Activated CD4-positive, alpha-beta T cell treated with anti-CD3 and anti-CD28 coated beads, Interleukin-2, amount 50 U/mL, for 1 hour (primary cell): Measurements from ENCODE around the gene PUM2.

Source experiments
- DNase-seq: peaks from one replicate; pipeline ENCODE4 v3.0.0-alpha.2; 2020

Gene PUM2

DNA sequence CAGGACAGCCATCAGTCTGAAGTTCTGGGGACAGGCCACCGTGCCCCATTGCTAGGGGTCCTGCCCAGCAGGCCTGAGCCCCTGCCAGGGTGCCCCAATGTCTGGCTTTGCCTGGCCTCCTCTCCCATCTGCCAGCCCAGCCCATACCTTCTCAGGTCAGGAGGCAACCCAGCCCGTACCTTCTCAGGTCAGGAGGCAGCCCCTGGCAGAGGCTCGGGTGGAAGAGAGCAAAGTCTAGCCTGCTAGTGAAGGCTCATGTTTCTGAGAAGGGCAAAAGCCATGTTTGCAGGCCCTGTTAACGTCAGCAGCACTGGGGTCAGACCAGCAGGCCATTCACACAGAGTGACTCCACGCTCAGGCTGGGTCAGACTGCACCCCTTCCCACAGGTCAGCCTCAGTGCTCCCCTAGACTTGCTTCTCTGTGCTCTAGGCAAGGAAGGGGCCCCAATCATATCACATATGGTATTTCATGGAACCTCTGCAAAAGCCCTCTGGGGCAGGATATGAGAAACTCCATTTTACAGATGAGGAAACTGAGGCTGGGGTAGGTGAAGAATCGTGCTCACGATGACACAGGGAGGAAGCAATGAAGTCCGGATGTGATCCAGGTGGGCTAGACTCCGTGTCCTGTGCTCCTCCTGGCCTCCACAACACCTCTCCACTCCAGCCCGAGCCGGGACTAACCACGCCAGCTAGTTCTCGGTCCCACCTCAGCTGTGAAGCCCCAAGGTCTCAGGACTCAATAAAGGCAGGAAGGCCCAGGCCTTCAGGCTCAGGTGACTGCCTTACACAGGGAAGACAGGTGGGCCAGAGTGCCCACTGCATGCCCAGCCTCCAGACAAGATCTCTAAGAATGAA is 135.2 kb downstream of the PUM2 start:
- no peak for DNase-seq

DNA sequence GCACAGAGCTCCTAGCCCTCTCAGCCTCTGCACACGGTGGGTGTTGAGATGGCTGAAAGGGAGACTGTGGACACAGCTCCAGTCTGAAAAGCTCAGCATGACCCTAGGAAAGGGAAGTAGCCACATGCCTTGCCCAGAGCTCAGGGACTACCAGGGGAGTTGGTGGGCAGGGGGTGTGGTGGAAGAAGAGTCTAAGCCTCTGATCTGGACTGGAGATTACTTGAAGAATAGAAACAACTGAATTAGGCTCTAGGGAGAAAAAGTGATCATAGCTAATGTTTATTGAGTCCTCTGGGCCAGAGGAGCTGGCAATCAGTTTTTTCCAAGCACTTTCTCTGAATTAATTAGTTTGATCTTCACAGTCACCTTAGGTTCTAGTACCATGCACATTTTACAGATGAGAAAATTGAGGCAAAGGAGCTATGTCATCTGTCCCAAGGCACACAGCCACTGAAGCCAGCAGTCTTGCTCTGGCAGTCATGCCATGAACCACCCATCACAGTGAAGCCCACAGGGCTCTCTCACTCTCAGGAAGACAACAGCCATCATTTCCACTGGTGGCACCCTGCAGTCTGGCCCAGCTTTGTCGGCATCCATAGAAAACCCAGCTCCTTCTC is 136.0 kb downstream of the PUM2 start:
- DNase-seq = no peak

DNA sequence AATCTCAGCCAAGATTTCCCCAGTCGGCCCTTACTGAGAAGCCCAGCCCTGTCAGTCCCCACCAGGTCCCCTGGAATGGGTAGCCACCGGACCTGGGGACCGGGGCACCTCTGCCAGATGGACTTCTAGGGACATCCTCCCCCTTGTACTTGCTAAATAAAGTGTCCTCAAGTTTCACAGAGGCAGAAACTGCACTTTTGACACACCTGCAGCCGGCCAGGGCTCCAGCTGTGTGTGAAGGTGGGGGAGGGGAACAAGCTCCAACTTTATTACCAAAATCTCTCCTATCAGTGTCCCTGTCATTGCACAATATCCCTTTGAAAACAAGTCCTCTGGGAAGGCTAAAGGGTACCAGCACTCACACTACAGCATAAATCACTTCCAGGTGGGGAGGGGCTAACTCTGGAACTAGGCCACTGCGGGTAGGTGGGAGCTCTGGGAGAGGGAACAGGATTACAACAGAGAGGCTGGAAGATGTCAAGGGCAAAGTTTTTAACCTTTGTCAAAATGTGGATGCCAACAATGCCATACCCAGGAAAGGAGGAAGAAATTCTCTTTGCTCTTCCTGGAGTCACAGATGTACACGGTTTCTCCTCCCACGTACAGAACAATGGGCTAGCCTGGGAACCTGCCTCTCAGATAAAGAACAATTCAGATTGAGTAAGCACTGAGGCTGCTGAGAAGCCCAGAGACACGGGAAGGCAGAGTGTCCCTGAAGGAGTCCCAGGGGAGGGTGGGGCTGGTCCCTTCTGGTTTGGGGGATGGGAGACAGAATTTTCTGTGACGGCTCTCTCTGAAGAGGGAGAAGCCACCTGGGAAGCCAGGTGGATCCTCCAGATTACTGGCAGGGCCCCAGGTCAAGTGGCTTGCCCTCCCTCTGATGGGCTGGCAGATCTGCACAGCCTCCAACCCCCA is 136.7 kb downstream of the PUM2 start:
- DNase-seq = no peak

DNA sequence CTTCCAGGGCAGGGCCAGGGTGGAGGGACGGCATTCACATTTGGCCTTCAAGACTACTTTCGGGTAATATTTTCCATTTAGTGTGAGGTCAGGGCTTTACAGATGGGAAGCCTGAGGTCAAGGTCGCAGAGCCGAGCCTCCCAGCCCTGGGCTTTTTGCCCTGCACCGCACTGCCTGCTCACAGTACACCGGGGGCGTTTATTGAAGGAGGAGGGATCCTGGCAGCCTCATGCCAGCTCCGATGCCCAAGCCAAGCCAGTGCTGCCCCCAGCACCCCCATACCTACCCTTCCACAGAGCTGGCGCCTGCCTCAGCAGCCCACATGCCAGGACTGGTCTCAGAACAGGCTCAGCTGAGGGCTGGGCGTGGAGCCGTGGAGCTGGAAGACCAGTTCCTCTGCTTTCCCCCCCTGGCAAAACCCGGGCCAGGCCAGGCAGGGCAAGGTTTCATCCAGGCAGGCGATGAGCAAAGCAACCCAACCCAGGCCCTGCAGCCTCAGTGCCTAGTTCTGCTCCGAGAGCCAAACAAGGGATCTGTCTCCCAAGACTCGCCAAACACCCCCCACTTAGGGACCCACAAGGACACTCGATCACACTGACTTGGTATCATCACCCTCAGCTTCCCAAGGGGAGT is 137.7 kb downstream of the PUM2 start:
- DNase-seq = no peak

DNA sequence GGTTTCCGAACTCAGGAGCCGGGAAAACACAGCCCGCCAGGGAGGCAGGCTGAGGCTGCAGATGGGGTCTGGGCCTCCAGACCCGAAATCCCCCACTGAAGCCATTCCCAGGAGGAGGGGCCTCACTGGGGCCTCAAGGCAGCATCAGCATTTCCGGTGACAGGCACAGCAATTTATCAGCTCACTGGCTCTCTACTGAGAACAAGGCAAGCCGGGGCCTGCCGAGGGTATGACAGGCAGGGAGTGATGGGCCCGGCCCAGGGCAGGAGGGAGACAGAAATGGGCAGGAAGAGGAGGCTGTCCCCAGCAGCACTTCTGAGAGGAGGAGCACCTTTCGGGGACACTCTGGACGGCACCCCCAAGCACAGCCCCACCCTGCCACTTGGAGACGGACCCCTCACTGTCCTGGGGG is 138.2 kb downstream of the PUM2 start:
- DNase-seq = no peak

DNA sequence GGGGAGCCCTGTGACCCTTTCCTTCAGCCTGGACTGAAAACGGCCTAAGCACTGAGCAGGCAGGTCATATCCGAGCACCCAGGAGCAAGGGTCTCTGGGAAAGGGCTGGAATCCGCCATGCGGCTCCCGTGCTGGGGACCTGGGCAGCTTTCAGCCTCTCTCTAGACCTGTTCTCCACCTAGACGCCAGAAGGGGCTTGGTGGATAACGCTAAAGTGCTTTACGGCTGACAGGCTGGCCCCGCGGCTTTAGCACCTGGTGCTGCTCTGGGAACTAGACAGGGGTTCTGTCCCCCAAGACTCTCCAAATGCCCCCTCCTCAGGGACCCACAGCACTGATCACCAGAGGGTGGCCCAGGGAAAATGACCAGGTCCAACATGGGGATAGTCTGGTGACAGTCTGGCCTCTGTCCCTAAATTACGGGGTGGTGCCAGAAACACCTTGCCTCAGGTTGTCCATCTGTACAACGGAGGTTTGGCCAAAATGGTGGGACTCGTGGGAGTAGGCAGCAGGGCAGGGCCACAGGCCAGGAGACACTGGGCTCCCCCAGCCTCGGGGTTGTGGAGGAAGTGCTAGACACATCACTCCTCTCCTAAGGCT is 138.7 kb downstream of the PUM2 start:
- no peak for DNase-seq

DNA sequence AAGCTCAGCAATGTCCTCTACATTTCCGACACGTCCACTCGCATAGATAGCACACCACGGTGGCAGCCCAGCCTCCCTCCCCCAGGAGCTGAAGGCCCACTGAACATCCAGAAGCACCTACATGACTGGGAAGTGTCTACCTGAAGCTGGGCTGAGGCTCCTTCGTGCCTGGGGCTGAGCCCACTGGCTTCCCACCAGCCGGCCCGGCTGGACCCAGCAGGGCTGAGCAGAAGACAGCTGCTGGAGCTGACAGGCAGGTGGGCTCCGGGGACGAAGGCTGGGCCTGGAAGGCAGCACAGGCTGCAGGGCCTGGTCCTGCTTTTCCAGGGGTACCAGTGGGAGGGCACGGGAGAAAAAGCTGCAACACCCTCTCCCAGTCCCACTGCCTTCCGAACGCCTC is 139.2 kb downstream of the PUM2 start:
- no peak for DNase-seq

DNA sequence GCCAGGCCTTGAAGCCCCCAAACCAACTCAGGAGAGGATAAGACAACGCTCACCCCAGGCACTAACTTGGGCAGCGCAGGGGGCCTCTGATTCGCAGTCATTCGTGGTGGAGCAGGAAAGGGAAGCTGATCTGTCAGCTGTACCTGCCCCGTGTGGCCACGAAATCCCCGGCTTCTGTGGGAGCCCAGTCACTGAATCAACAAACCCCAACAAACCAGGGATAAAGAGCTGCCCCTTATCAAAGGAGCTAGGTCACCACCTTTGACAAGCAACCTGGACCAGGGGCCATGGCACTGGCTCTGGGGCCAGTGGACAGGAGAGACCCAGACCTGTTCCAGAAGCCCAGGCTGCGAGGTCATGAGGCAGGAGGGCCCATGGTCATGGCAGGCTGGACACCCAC is 140.2 kb downstream of the PUM2 start:
- DNase-seq = no peak

DNA sequence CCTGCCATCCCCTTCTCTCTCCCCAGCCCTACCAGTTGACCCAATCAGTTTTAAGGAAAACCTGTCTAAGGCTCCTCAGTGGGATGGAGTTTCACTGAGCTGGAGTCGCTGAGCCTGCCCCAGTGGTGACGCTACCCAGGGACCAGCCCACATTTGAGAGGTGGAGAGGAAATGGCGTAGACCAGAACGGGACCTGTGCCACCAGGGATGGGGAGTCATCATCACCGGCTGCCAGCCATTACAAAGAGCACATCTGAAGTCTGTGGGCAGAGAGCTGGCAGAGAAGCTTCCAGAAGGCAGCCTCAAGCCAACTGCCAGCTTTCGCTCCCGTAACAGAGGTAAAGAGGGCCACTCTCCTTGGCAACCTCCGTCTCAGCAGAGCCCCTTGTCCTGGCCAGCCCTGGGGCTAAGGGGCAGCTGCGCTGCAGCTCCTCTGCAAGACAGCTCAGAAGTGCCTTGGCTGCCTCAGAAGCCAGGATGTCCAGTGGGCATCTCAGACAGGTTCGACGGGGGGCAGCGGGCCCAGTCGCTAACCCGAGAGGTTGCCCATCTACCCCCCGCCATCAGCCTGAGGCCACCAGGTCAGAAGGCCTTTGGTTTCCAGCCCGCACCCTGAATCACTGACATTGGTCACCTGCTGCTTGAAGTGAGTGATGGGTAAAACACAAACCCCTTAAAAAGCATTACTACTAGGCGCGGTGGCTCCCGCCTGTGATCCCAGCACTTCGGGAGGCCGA is 141.1 kb downstream of the PUM2 start:
- DNase-seq = no peak

DNA sequence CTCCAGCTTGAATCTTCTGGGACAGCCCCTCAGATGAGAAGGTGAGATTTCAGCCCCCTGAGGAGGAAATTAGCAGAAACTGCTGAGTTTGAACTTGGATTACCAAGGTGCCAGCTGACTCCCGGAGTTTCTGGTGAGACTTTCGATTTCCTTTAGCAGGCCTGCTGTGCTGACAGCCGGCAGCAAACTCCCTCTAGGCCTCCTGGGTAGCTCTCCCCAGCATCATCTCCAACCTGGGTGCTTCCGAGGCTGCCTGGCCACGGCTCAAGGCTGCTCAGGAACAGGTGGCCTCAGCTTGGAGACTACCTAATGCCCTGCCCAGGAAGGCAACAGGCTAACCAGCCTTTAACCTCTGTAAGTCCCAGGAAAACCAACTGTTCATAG is 142.2 kb downstream of the PUM2 start:
- DNase-seq = no peak

DNA sequence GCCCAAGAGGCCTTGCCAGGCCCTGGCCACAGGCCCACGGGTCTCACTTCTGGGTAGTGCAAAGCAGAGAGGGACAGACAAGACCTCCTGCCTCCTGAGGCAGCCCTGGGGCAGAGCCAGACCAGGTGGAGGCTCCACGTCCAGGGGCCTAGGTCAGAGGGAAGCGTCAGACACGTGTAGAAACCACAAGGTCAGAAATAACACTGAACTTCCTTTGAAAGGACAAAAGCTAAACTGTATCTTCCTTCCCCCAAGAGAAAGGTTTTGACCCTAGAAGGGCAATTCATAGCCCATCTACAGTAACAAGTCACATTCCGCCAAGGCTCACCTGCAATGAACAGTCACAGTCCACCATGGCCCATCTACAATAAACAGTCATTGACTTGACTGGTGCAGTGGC is 143.6 kb downstream of the PUM2 start:
- no peak for DNase-seq

DNA sequence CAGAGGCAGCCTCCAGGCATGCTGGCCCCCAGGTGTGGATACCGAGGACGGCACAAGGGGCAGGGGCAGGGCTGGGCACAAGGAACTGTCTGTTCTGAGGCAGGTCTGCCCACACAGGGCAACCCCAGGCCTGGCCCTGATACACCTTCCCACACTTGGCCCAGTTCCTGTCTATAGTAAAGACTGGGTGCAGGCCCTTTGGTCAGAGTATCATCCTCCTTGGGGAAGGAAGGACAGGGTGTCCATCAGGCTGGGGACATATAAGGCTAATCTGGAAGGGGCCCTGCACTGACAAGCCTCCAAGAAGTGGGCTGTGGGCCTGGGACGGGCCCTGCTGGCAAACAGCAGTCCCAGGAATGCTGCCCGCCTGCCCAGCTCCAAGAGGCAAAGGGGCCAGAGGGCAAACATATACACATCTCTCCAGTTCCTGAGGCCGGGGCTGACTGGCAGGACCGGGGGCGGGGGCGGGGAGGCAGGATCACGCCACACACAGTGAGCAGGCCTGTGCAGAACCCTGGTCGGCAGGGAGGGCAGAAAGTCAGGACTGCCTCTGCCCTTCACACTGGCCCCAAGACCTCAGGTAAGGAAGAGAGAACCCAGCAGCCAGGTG is 144.6 kb downstream of the PUM2 start:
- DNase-seq = no peak

DNA sequence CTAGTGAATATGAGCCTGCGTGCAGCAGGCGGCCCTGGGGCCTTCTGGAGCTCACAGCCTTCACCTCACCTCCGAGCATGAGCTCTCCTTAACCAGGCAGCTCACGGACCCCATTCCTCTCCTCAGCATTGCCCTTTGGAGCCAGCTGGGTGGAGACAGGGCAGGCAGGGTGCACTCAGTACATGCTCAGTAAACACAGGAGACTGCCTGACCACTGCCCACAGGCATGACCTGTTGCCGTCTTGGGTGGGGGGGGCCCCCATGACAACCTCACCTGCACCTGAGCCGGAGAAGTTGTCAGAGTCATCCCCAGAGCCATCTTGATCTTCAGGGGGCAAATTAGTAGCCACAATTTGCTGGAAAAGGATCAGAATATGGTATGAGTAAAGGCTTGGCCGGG is 145.6 kb downstream of the PUM2 start:
- no peak for DNase-seq

DNA sequence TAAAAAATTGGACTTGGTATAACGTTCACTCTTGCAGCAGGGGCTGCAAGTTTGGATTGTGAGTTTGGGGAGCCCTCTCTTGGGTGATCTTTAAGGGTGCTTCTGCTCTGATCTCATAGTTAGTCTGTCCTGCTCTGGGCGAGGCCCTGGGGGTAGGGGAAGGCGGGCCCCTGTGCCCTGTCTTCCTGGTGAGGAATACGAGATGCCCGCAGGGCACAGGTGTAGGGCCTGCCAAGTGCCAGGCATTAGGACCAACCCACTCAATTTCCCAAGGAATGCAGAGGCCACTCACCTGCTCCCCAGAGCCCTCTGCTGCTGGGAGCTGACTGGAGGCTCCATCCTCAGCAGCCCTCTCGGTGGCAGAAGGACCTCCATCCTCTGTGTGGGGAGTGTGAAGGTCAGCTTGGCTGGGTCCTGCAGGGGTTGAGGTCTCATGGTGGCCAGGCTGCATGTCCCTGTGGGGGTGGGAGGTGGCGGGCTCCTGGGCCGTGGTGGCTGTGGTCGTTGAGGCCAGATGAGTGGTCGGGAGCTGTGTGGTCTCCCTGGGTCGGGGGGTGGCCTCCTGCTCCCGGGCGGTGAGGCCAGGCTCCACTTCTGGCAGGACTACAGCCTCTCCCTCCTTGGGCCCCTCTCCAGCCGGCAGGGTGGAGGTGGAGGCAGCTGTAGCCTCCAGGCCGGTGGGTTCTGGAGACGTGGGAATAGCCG is 147.0 kb downstream of the PUM2 start:
- no peak for DNase-seq

DNA sequence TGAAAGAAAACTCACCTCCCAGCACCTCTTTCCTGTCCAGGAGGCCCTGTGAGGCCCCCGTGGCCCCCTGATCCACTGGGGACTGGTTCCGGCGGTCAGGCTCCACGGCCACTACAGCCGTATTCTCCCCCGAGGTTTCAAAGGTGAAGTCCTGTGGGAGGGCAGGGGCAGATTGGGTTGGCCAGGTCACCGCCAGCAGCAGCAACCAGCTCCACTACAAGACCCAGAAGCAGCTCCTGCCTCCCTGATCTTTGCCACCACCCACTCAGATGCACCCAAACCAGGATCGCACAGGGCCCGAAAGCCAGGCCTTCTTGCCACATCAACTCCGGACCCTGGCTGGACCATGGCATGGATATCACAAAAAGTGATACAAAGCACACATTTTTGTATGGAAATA is 147.6 kb downstream of the PUM2 start:
- DNase-seq = no peak

DNA sequence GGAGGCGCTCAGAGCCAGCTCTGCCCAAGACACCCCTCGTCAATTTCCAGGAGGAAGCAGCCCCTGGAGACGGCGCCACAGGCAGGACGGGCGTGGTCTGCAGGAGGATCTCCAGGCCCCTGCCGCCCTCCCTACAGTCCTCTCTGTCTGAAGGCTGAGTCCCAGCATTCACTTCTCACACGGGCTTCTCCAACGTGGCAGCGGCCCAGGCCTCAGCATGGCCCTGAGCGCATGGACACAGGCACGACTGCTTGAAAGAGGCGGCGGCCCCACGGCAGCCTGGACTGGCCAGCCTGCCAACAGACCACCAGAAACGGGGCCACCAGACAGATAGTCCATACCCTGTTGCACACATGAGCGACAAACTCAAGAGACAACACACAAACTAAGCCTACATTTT is 149.0 kb downstream of the PUM2 start:
- DNase-seq = no peak

DNA sequence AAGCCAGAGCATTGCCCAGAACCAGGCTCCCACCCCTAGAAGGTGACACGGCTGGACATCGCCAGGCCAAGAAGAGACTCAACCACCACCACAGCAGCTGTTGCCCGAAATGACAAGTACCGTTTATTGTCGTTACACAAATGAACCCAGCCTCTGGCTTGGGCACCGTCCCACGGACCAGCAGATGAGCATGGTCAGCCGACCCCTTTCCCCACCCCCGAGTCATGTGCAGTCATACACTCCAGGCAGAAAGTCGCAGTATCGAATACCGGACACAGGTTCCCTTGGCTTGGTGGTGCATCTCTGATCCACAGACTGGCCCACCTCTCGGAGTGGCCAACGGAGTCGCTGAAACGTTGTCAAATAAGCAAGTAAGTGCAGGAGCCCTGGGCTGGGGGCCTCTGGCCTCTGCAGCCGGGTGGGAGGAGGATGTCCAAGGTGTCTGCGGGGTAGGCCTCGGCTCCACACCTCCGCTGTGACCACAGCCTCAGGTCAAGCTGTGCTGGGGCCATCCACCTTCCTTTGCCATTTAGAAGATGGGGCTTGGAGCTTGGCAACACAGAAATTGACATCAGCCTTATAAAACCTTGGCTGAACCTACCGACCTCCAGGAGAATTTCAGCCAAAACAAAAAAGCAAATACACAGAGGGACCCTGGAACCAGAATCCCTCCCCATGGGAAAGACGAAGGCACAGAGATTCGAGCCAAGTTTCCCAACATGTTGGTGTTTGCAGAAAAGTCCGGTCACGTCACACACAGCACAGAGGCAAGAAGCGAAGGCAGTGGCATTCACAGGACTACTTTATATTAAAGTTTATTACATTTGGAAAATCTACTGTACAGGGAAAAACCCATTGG is 149.7 kb downstream of the PUM2 start:
- no peak for DNase-seq

DNA sequence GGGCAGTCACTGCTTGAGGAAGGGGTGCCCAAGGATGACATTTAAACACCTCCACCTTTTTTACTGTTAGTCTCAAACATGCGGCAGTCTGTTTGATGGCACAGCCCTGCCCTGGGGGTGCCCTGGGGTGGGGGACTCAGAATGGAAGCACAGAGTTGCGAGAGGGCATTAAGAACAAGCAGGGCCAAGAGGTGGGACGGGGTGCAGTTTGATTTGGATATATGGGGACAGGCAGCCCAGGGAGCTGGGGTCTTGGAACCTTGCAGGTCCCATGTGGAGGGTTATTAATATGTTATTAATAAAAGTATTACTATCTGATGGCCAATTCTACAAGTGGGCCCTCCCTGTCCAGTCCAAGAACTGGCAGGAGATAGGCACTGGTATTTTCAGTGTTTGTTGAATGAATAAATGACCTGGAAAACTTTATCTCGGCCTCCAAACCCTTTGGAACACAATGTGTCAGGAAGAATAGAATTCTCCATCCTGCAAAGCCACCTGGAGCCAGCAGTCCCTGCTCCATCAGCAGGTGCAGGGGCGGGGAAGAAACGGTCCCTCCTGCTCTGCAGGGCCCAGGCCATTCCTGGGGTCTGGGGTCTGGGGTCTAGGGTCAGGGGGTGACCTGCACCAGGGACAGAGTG is 150.9 kb downstream of the PUM2 start:
- DNase-seq = no peak
